Liver (tissue), 9 donors: ENCODE data around the gene CENPL. TPM values are rescaled to one million over a fixed set of nuclear protein-coding genes. Genes with fewer than 3 reads are reported as not detected.

Experiments used
- DNase-seq: peaks from one replicate; pipeline ENCODE4 v3.0.0-alpha.2; 2017; ENCODE audit warnings: low spot score
- H3K27ac ChIP-seq, 2 donors: one replicate each; pipeline ENCODE4 v1.7.0; 2013; ENCODE audit warnings: inconsistent platforms in 2 of 2, low read length in 2 of 2, control low read depth in 1 of 2, low read depth in 1 of 2, mild to moderate bottlenecking in 1 of 2
- H3K27me3 ChIP-seq, 4 donors: one replicate each; pipeline versions ENCODE4 v1.6.1 to v1.7.0; 2013; ENCODE audit warnings: low read length in 3 of 4, inconsistent platforms in 1 of 4, mild to moderate bottlenecking in 1 of 4, moderate library complexity in 1 of 4; ENCODE audit not compliant: control insufficient read depth in 4 of 4, insufficient read depth in 4 of 4
- H3K36me3 ChIP-seq, 4 donors: one replicate each; pipeline versions ENCODE4 v1.6.1 to v1.7.0; 2013; ENCODE audit warnings: low read length in 3 of 4, mild to moderate bottlenecking in 3 of 4, low read depth in 1 of 4, moderate library complexity in 1 of 4; ENCODE audit not compliant: control insufficient read depth in 4 of 4, insufficient read depth in 3 of 4
- H3K4me1 ChIP-seq, 4 donors: one replicate each; pipeline versions ENCODE4 v1.6.1 to v1.7.0; 2013; ENCODE audit warnings: low read length in 3 of 4, mild to moderate bottlenecking in 3 of 4, moderate library complexity in 1 of 4; ENCODE audit not compliant: control insufficient read depth in 4 of 4, insufficient read depth in 4 of 4
- H3K4me3 ChIP-seq, 3 donors: one replicate each; pipeline versions ENCODE4 v1.6.1 to v1.7.0; 2013; ENCODE audit warnings: low read length in 3 of 3, control low read depth in 1 of 3, low read depth in 1 of 3, mild to moderate bottlenecking in 1 of 3
- H3K9ac ChIP-seq, 2 donors: one replicate each; pipeline ENCODE4 v1.7.0; 2013; ENCODE audit warnings: low read length in 2 of 2, mild to moderate bottlenecking in 2 of 2, moderate library complexity in 2 of 2, control low read depth in 1 of 2, low read depth in 1 of 2
- H3K9me3 ChIP-seq, 4 donors: one replicate each; pipeline versions ENCODE4 v1.6.1 to v1.7.0; 2013; ENCODE audit warnings: low read length in 3 of 4; ENCODE audit not compliant: control insufficient read depth in 4 of 4
- ATF3 ChIP-seq: IDR thresholded peaks from 2 replicates; pipeline ENCODE4 v1.6.1; 2016; ENCODE audit warnings: antibody characterized with exemption
- CTCF ChIP-seq: fragments of 150-350 bp; IDR thresholded peaks from 2 replicates; pipeline ENCODE4 v1.5.1; 2017; ENCODE audit warnings: improper control_type of control experiment, low read depth, low read length; ENCODE audit not compliant: missing input control
- FOXA2 ChIP-seq: IDR thresholded peaks from 2 replicates; pipeline ENCODE4 v1.6.1; 2016; ENCODE audit warnings: antibody characterized with exemption
- GABPA ChIP-seq, 2 donors: IDR thresholded peaks in 1 of 2; conservative IDR thresholded peaks in 1 of 2; 2 replicates each; pipeline ENCODE4 v1.6.1; 2016; ENCODE audit warnings: antibody characterized with exemption in 2 of 2, mild to moderate bottlenecking in 1 of 2, moderate library complexity in 1 of 2
- HNF4G ChIP-seq: IDR thresholded peaks from 2 replicates; pipeline ENCODE4 v1.6.1; 2016; ENCODE audit warnings: antibody characterized with exemption
- JUND ChIP-seq, 2 donors: IDR thresholded peaks; 2 replicates each; pipeline ENCODE4 v1.6.1; 2016; ENCODE audit warnings: antibody characterized with exemption in 2 of 2
- NR2F2 ChIP-seq: IDR thresholded peaks from 2 replicates; pipeline ENCODE4 v1.6.1; 2016; ENCODE audit warnings: antibody characterized with exemption
- RAD21 ChIP-seq, 2 donors: IDR thresholded peaks; 2 replicates each; pipeline ENCODE4 v1.6.1; 2016; ENCODE audit warnings: antibody characterized with exemption in 2 of 2, mild to moderate bottlenecking in 2 of 2
- RXRA ChIP-seq, 2 donors: IDR thresholded peaks; 2 replicates each; pipeline ENCODE4 v1.6.1; 2017 to 2018; ENCODE audit warnings: antibody characterized with exemption in 2 of 2, mild to moderate bottlenecking in 1 of 2
- SP1 ChIP-seq: IDR thresholded peaks from 2 replicates; pipeline ENCODE4 v1.6.1; 2018; ENCODE audit warnings: antibody characterized with exemption, mild to moderate bottlenecking
- TAF1 ChIP-seq: conservative IDR thresholded peaks from 2 replicates; pipeline ENCODE4 v1.6.1; 2016; ENCODE audit warnings: antibody characterized with exemption, mild to moderate bottlenecking
- YY1 ChIP-seq: IDR thresholded peaks from 2 replicates; pipeline ENCODE4 v1.6.1; 2016; ENCODE audit warnings: antibody characterized with exemption, mild to moderate bottlenecking
- WGBS: extraction: QIAGEN DNeasy Blood & Tissue Kit; methylation state at CpG from one replicate; pipeline ENCODE4 v1.1.7; 2013; 5-methylcytosine and 5-hydroxymethylcytosine counted together
- polyA plus RNA-seq, 2 donors: library from polyadenylated mRNA; stranded (reverse) in 1 of 2; unstranded in 1 of 2; fragments of 200-250 nt in 1 of 2; fragments of >200 nt in 1 of 2; fragmentation: Nextera tagmentation in 1 of 2; extraction: Ambion mirVana in 1 of 2; gene quantifications; one replicate each; pipeline versions ENCODE4 v1.2.1 to v1.2.3, GENCODE V29; 2013 to 2015
- total RNA-seq, 2 donors: library from RNA; depleted of rRNA; stranded (reverse); fragments of >200 nt; gene quantifications; one replicate each; pipeline ENCODE4 v1.2.3, GENCODE V29; 2014
- TF ChIP-seq, protein P1 (sequence below): IDR thresholded peaks from 2 replicates; pipeline ENCODE4 v1.6.1; 2016; ENCODE audit warnings: antibody characterized with exemption
- TF ChIP-seq, protein P2 (sequence below): IDR thresholded peaks from 2 replicates; pipeline ENCODE4 v1.6.1; 2016; ENCODE audit warnings: antibody characterized with exemption
- TF ChIP-seq, protein P3 (sequence below): IDR thresholded peaks from 2 replicates; pipeline ENCODE4 v1.6.1; 2016; ENCODE audit warnings: antibody characterized with exemption, mild to moderate bottlenecking
- donor health status: healthy.
- donor health status: healthy.
- donor health status: healthy.
- donor health status: healthy.
- donor health status: healthy.

CENPL gene
- total and polyA plus RNA-seq, 4 donors = 0.61 to 19.1 (median 1.2) TPM

DNA sequence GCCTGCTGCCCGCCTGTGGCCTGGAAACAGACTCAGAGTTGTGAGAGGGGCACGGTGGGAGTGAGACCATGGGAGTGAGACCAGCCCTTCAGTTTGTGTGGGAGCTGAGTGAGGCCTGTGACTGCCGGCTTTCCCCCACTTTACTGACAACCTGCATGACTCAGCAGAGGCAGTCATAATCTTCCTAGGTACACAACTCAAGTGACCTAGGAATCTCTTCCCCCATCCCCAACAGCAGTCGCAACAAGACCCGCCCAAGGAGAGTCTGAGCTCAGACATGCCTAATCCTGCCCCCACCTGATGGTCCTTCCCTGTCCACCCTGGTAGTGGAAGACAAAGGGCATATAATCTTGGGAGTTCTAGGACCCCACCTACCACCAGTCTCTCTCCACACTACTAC lies 65.7 kb downstream of the CENPL start (continued):
- TF ChIP-seq RXRA (IDR thresholded peaks at IDR 0.05) = no peak

GRCh38 chr1:173758110-173758509 lies 66.6 kb downstream of the CENPL start:
- DNase-seq = no peak
- Histone ChIP-seq H3K36me3 (peaks cover 13 to 40% (median 39%) of the 10 kb centered on the region in 4 donors), H3K9me3 (no peaks in the 10 kb centered on the region), H3K27me3 (no peaks in the 10 kb centered on the region), H3K27ac (no peak overlapping the region), H3K4me1 (peaks cover under 1 to 5% (median 2%) of the 10 kb centered on the region in 4 donors), H3K9ac (no peak overlapping the region), H3K4me3 (no peak overlapping the region)
- WGBS = 99% methylated on average over 7 of the region's 7 CpGs
- TF ChIP-seq, protein P1, sequence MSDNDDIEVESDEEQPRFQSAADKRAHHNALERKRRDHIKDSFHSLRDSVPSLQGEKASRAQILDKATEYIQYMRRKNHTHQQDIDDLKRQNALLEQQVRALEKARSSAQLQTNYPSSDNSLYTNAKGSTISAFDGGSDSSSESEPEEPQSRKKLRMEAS = no peak
- no peak for TF ChIP-seq RAD21 (IDR thresholded peaks at IDR 0.05)
- TF ChIP-seq, protein P2, sequence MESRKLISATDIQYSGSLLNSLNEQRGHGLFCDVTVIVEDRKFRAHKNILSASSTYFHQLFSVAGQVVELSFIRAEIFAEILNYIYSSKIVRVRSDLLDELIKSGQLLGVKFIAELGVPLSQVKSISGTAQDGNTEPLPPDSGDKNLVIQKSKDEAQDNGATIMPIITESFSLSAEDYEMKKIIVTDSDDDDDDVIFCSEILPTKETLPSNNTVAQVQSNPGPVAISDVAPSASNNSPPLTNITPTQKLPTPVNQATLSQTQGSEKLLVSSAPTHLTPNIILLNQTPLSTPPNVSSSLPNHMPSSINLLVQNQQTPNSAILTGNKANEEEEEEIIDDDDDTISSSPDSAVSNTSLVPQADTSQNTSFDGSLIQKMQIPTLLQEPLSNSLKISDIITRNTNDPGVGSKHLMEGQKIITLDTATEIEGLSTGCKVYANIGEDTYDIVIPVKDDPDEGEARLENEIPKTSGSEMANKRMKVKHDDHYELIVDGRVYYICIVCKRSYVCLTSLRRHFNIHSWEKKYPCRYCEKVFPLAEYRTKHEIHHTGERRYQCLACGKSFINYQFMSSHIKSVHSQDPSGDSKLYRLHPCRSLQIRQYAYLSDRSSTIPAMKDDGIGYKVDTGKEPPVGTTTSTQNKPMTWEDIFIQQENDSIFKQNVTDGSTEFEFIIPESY = no peak
- TF ChIP-seq, protein P3, sequence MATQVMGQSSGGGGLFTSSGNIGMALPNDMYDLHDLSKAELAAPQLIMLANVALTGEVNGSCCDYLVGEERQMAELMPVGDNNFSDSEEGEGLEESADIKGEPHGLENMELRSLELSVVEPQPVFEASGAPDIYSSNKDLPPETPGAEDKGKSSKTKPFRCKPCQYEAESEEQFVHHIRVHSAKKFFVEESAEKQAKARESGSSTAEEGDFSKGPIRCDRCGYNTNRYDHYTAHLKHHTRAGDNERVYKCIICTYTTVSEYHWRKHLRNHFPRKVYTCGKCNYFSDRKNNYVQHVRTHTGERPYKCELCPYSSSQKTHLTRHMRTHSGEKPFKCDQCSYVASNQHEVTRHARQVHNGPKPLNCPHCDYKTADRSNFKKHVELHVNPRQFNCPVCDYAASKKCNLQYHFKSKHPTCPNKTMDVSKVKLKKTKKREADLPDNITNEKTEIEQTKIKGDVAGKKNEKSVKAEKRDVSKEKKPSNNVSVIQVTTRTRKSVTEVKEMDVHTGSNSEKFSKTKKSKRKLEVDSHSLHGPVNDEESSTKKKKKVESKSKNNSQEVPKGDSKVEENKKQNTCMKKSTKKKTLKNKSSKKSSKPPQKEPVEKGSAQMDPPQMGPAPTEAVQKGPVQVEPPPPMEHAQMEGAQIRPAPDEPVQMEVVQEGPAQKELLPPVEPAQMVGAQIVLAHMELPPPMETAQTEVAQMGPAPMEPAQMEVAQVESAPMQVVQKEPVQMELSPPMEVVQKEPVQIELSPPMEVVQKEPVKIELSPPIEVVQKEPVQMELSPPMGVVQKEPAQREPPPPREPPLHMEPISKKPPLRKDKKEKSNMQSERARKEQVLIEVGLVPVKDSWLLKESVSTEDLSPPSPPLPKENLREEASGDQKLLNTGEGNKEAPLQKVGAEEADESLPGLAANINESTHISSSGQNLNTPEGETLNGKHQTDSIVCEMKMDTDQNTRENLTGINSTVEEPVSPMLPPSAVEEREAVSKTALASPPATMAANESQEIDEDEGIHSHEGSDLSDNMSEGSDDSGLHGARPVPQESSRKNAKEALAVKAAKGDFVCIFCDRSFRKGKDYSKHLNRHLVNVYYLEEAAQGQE = no peak
- no peak for TF ChIP-seq GABPA (IDR thresholded peaks at IDR 0.05 in 1 of 2, conservative IDR thresholded peaks at IDR 0.05 in 1 of 2)
- TF ChIP-seq NR2F2 = no peak
- no peak for TF ChIP-seq SP1
- no peak for TF ChIP-seq ATF3
- TF ChIP-seq TAF1 = no peak
- no peak for TF ChIP-seq FOXA2
- no peak for TF ChIP-seq CTCF

GRCh38 chr1:173757666-173758065 lies 67.0 kb downstream of the CENPL start:
- Histone ChIP-seq H3K4me1 (peaks cover 5 to 9% (median 6%) of the 10 kb centered on the region in 4 donors), H3K27ac (no peak overlapping the region), H3K36me3 (peaks cover 14 to 45% (median 39%) of the 10 kb centered on the region in 4 donors), H3K9me3 (no peaks in the 10 kb centered on the region), H3K4me3 (no peak overlapping the region), H3K27me3 (no peaks in the 10 kb centered on the region), H3K9ac (no peak overlapping the region)
- no peak for DNase-seq
- 99% methylated on average over 4 of the region's 4 CpGs for WGBS
- TF ChIP-seq HNF4G (no peak), CTCF (no peak), GABPA (IDR thresholded peaks at IDR 0.05 in 1 of 2, conservative IDR thresholded peaks at IDR 0.05 in 1 of 2) (no peak), ATF3 (no peak), RAD21 (IDR thresholded peaks at IDR 0.05) (no peak), YY1 (no peak), NR2F2 (no peak), RXRA (IDR thresholded peaks at IDR 0.05) (no peak), TAF1 (no peak), JUND (IDR thresholded peaks at IDR 0.05) (no peak)
- TF ChIP-seq, protein P1 = no peak
